NCI-H345 treated with DMSO at 0.1 percent for 48 hours (cell line): ENCODE results near the gene ITM2A.

Experiments used
- DNase-seq: peaks from one replicate; lab custom pipeline; 2025; ENCODE audit not compliant: unreplicated experiment; lab: John Stamatoyannopoulos, UW

The ITM2A gene

DNA sequence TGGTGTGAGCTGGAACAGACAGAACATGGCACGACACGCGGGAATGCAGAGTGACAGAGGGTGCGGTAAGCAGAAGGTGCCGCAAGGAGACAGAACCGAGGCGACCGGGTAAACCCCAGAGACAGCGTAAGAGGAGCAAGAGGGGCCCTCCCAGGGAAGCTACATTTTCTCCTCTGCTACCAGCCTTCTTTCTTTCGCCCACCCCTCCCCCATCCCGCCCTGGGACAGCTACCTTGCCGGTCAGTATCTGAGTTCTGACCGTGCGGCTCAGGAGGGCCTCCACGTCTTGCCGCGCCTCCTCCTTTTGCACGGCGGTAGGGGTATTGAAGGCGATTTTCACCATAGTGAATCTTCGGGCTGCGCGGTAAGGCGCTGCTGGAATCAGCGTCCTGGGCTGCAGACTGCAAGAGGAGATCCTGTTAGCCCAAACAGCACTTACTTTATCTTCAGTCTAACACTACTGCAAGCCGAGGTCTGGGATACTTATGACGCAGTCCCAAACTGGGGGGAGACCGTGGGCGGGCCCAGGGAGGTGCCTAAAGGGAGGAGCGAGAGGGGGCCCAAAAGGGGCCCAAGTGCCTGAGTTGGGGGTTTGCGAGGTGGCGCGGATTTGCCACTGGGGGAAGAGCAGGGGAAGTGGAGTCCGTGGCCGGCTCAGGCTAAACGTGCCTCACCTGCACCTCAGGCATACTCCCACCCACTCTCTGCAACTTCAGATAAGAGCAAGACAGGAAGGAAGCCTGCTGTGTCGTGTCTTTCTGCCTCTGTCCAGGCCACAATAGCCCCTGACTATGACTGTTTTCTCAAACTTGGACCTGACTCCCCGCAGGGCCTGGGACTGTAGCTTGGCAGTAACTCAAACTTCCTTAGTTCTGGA lies at the start of gene ITM2A:
TSS of gene ITM2A (minus strand) at position 462 of the 877 bp plus-strand sequence. CDS start at position 343, 119 bp downstream.
- no peak for DNase-seq

DNA sequence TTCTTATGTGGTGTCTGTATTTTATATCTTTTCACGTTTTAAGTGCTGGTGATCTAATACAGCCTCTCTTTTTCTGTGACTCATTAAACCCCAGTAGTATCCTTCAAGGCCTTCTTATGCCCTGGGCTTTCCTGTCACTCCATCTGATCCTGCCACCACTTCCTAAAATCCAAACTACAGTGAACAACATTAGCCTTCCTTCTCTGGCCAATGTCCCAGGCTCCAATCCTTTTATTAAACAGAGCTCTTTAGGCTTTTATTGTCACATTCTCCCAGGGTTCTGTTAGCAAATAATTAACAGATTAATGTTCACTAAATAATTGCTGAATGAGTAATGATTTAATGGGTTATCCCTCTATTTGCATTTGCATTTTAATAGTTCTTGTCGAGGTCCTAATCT lies 47.9 kb upstream of the ITM2A start:
- DNase-seq = no peak

DNA sequence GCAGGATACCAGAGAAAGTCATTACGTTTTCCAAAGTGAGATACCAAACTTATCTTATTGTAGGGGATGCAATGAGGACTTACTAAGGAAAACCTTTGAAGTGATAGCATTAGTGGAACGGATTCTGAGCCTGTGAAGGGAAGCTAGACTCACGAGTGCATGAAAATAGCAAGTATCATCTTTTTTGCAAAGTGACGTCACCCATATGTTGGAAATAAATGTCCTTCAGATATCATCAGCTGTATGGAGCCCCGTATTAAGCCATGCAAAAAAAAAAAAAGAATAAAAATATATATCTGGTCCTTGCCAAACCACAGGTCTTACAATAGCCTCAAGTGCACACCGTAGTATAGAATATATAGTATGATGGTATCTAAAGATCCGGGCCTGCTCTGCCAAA lies 46.8 kb upstream of the ITM2A start:
- DNase-seq = no peak

DNA sequence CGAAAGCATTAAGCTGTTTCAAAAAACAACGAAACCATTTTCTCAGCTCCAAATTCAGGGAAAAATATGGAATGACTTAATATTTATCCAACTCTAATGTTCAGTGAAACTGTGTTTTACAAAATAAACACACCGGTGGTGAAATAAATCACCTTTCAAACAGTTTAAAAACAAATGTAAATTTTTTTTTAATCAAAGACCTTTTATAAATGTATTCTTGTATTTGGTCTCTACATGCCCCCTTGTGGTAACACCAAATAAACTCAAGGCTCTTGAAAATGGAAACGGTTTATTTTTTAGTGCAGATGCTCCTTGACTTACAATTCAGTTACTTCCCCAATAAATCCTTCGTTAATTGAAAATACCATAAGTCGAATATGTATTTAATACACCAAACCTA lies 45.8 kb upstream of the ITM2A start:
- no peak for DNase-seq

DNA sequence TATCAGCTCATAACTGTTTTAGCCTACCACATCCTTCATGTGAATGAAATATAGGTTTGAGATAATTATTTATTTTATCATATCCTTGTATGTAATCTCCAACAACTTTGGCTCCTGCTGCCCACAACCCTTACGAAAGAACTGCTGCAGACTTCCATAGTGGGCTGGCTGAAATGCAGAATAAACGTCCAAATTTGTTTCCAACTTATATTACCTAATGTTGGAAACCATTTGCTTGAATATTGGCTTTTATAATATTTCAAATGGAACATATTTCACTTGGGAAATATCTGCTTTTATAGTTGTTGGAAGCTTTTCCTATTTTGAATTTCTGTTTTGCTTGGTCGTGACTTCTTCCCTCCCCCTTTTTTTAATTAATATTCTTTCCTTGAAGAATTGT lies 45.0 kb upstream of the ITM2A start:
- no peak for DNase-seq

DNA sequence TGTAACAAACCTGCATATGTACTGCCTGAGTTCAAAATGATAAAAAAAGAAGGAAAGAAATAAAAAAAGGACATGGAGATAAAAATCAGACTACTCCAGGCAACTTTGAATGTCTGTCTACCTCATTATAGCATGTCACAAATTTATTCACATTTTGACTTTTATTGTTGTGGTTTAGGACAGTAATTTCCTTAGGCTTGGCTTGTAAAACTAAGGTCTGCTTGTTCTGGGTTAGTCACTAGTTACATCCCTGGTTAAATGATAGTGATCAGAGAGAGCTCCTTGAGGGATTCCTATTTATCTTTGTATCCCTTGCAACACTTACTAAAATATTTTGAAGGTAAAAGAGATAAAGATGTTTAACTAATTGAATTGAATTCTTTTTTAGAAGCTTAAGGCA lies 42.5 kb upstream of the ITM2A start:
- DNase-seq = no peak

DNA sequence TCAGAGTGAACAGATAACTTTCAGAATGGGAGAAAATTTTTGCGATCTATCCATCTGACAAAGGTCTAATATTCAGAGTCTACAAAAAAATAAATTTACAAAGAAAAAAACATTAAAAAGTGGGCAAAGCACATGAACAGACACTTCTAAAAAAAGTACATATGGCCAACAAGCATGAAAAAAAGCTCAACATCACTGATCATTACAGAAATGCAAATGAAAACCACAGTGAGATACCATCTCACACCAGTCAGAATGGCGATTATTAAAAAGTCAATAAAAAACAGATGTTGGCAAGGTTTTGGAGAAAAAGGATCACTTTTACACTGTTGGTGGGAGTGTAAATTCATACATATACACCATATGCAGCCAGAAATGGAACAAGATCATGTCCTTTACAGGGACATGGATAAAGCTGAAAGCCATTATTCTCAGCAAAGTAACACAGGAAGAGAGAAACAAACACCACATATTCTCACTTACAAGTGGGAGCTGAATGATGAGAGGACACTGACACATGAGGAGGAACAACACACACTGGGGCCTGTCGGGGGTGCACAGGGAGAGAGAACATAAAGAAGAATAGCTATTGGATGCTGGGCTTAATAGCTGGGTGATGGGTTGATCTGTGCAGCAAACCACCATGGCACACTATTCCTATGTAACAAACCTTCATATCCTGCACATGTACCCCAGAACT lies 41.6 kb upstream of the ITM2A start:
- DNase-seq = no peak

DNA sequence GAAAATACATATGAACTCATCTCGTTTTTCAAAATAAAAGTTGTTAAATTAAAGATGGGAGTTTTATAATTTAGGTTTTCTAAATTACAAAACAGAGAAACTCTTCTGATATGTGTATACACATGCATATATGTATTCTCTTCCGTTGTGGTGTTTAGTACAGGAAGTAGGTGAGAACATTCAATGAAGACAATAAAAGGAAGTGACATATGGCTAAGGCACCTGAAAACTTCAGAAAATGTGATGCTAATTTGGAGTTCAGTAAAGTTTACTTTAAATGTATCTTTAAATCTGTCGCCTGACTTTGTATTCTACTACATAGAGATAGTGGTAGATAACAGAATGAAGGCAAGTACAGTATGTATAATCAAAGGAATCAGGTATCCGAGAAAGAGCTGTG lies 33.5 kb upstream of the ITM2A start:
- no peak for DNase-seq

DNA sequence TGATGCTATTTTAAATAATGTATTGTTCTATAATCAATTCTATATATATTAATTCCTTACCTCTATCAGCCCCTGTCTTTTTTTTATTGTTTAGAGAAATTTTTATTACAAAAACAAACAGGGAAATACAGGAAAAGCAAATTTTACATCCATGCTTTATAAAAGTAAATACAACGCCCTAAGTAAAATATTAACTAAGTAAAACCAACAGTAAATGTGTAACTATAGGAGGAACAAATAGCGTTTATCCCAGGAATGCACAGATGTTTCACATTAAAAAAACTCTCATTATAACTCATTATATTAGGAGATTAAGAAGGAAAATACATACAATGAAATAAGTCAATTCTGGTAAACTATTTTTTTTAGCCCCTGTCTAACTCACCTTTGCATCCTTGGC lies 8.2 kb upstream of the ITM2A start:
- no peak for DNase-seq

DNA sequence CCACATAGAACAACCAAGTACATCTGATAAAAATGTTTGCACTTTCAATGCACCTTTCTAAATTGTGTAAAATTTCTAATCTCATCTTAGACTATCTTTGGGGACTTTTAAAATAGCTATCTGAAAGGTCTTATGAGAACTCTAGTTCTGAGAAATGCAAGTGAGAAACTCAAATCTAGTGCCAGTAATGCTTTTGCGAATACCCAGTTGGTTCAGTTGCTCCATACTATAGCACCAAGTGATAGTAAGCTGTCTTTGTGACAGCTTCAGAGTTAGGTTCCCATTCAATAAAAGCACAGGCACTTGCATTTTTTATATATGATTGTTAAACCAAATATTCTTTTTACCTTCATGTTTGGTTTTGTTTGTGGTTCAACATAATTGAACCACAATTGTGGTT lies 4.5 kb upstream of the ITM2A start:
- DNase-seq = no peak

DNA sequence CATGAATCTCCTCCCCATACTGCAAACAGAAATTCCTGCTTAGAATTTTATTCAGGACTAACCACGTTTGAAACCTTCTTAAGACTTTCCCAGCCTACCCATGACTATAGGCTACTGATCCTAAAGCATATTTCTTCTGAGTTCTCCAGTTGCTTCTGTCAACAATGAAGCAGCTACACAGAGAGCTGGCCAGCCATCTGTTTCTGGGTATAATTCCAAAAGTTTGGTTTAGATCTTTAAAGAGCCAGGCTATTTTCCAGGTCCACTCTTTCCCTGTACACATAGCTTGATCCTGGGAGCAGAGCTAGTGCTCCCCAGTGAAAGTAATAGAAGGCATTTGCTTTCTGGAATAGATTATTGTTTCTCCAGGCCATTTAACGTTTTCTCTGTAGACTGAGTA lies 4.0 kb upstream of the ITM2A start:
- no peak for DNase-seq

DNA sequence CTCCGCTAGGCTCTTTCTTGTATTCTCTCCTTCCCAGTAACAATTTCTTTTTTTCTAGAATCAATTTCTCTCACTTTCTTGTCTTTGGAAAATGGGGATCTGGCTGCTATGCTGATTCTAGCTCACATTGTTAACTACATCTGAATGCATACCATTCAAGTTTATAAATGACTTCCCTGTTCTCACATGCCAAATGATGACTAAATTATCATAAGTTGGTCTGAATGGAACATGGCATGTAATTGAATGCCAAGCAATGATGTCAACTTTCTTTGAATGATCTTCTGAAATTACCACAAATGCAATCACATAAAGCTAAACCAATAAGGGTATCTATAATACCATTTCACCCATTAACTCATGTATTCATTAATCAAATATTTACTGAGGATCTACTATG lies 2.7 kb upstream of the ITM2A start:
- no peak for DNase-seq

DNA sequence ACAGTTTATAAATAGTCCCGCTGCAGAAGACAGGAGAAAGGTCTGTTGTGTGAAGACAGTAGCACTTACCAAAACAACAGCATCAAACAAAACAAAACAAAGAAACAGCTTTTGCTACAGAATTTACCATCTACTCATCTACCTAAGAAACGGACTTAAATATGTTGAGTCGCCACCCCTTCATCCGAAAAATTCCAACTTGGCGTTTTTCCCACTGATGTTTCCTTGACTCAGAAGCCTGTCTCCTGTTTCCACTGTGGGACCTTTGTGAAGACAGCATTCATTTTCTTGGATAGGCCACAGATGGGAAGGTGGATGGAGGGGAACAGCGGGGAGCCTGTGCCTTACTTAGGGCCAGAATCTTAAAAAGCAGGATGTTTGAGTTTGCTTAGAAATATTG lies 1.3 kb upstream of the ITM2A start:
- no peak for DNase-seq

DNA sequence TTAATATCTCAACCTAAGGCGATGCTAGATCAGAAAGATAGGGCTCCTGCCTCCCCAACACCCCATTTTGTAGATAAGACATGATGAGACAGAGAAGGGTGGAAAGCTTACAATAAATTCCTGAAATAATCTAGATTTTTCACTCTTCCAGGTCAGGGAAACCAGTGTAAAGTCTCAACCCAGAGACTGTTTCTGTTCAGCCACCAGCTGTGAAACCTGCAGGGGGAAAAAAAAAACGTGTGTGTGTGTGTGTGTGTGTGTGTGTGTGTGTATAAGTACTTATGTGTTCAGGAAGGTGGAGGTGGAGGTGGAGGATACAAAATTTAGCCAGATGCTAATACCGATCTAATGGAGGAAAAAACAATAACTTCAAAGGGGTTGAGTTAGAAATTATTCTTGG lies 773 bp upstream of the ITM2A start:
- no peak for DNase-seq

DNA sequence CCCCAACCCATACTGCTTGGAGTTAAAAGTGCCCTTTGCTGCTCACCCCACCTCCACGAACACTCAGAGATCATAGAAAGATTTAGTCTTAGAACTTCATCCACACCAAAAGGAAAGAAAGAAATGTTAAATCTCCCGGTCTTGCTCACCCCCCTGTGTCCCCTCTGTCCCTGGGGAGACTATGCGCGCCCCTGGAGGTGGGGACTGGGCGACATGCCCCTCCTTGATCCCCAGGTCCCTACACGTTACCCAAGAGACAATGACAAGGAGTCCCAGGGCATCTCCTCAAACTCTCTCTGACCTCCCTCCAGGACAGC lies 620 bp downstream of the ITM2A start:
- no peak for DNase-seq

DNA sequence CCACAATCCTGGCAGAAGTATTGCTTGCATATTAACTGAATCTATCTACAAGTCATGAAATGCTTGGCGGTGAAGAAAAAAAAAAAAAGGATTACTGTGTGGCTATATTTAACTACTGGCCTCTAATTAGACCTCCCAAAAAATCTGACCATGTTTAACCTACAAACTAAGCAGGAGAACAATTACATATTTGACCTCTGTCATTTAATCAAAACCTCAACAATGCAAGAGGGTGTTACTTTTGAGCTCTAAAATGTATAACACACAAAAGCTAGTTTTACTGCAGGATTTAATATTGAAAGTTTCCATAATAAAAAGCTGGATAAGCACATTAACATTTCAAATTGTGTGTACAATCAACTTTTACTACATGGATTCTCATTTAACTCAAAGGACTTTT lies 1.5 kb downstream of the ITM2A start:
- DNase-seq = no peak

DNA sequence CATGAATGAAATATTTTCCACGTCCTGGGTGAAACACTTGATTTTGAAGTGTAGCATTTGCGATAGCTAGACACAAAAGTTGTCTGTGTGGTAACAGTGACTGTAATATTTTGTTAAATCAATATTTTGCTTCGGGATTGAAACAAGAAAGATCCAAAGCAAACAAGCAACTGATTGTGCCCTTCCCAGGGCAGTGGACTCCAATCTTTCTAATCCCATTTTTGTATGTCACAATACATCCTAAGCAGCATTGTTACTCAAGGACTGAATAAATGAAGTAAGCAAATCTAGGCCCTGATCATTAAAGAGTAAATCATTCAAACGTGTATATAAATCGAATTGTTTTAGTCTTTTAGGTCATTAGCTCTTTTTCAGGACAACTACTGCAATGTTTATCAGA lies 2.8 kb downstream of the ITM2A start:
- no peak for DNase-seq

DNA sequence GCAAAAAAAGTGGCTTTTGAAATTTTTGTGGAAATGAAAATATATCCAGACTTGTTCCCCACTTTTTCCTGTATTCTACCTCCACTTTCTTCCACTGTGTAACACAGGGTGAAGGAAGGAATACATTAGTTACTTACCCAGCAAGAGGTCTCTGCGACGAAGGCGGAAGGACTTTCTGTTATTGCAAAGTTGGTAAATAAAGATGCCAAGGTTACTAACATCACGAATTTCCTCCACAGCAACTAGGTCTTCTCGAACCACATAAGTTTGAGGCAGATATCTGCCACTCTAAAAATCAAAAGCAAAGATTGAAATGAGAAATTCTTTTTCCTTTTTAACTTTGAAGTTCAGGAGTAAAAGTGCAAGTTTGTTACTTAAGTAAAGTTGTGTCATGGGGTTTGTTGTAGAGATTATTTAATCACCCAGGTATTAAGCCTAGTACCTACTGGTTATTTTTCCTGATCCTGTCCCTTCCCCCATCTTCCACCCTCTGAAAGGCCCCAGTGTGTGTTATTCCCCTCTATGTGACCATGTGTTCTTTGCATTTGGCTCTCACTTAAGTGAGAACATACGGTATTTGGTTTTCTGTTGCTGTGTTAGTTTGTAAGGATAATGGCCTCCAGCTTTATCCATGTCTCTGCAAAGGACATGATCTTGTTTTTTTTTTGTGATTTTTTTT lies 5.8 kb downstream of the ITM2A start:
- no peak for DNase-seq

DNA sequence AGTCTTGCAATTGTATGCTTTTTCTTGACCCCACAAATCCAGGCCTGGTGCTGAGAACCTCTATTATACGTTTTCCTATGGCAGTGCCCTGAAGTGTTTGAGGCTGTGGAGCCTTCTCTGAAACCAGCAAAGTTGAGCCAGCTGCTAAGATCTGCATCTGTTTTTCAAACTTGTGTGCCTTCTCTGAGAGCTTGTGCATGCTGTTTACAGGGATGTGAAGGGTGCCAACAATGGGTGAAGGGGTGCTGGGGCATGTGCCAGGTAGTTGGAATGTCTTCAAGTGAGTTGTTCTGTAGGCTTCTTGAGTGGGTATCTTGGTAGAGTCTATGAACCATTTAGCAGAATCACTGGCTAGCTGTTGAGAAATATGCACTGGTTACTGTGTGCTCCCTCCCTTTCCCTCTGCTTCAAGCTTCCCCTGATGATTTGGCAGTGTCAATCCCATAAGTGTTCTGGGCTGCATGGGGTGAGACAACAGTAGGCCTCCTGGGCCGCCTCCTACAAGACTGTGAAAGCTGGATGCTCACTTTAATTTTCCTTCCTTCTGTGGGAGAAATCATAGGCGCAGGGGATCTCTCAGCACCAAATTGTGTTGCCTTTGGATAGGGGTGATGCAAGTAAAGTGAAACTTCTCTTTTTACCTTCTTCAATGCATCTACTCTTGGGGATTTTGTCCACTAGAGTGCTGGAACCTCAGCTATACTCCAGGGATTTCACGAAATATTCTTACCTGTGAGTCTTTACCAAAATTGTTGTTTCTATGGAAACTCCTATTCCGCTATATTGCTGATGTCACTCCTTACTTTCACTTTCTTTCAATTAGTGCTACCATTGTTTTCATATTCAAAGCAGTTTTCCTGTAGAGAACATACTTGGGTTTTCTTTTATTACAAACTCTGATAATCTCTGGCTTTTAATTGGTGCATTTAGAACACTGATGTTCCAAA lies 30.0 kb downstream of the ITM2A start:
- no peak for DNase-seq

DNA sequence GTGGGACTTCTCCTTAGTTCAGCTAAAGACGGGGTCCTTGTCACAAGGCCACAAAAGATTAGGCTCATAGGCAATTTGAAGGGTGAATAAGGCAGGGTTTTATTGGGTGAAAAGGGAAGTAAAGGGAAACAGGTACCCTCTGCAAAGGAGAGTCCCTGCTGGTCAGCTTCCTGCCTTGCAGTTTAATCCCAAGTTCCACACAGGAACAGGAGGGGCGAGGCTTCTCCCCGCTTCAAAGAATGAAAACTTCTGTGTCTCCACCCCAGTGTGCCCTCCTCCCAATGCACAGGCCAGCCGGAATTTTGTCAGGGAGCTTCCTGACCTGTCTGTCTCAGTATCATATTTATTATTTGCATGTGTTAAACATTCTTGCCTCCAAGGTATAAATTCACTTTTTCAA lies 37.1 kb downstream of the ITM2A start:
- DNase-seq = no peak
